H1 (cell line): ENCODE data around the gene GRAMD1B. TPM values are rescaled to one million over a fixed set of nuclear protein-coding genes. Genes with fewer than 3 reads are reported as not detected.

ENCODE experiments used
- CTCF ChIA-PET: fragments of 300-600 bp; sonication (Branson Sonifier 250); formaldehyde crosslinking; loops from one replicate; lab custom pipeline; 2021; ENCODE audit not compliant: partially characterized antibody; lab: Charles Lee
- POLR2A ChIA-PET: fragments of 300-600 bp; sonication (Branson Sonifier 250); formaldehyde crosslinking; loops from one replicate; lab custom pipeline; 2021; ENCODE audit warnings: inconsistent platforms; ENCODE audit not compliant: partially characterized antibody; lab: Charles Lee
- DNase-seq, 2 experiments: peaks; one replicate each; pipeline versions ENCODE4 v3.0.0 to v3.0.0-alpha.2; 2010 to 2022; ENCODE audit warnings: low spot score in 2 of 2, low read depth in 1 of 2, mixed read lengths in 1 of 2
- FAIRE-seq: peaks from 2 replicates; lab custom pipeline; 2011; peaks lifted over from hg19 to GRCh38; lab: Jason Lieb, UNC
- H2AFZ ChIP-seq: 2 replicates; pipeline ENCODE4 v1.8.1; 2012; ENCODE audit warnings: low read length, inconsistent platforms
- H2AK5ac ChIP-seq: 2 replicates; pipeline ENCODE4 v1.6.1; 2013; ENCODE audit warnings: low read depth, low read length
- H2BK120ac ChIP-seq: replicated peaks from 2 replicates; pipeline ENCODE3; 2013; ENCODE audit warnings: low read depth, low read length, inconsistent platforms
- H2BK12ac ChIP-seq: 2 replicates; pipeline ENCODE4 v1.6.1; 2013; ENCODE audit warnings: low read depth, low read length
- H2BK15ac ChIP-seq: 2 replicates; pipeline ENCODE4 v1.6.1; 2013; ENCODE audit warnings: low read length
- H2BK20ac ChIP-seq: 2 replicates; pipeline ENCODE4 v1.6.1; 2013; ENCODE audit warnings: low read length
- H2BK5ac ChIP-seq: 2 replicates; pipeline ENCODE4 v1.6.1; 2013; ENCODE audit warnings: low read depth, low read length
- H3K14ac ChIP-seq: 2 replicates; pipeline ENCODE4 v1.6.1; 2013; ENCODE audit warnings: inconsistent platforms; ENCODE audit not compliant: insufficient read length
- H3K18ac ChIP-seq: 2 replicates; pipeline ENCODE4 v1.6.1; 2013; ENCODE audit warnings: low read length; ENCODE audit errors: extremely low read depth
- H3K23ac ChIP-seq: 2 replicates; pipeline ENCODE4 v1.6.1; 2013; ENCODE audit warnings: inconsistent platforms; ENCODE audit not compliant: insufficient read length
- H3K23me2 ChIP-seq: 2 replicates; pipeline ENCODE4 v1.6.1; 2013; ENCODE audit warnings: low read depth, low read length
- H3K27ac ChIP-seq: 2 replicates; pipeline ENCODE4 v1.6.1; 2011; ENCODE audit warnings: low read depth, low read length, inconsistent platforms
- H3K27me3 ChIP-seq, 4 experiments: replicated peaks in 1 of 4; 1 replicate in 1 of 4; 2 replicates in 3 of 4; pipeline versions ENCODE4 v1.6.1 to v1.8.1; 2011 to 2013; ENCODE audit warnings: low read length in 3 of 4, mild to moderate bottlenecking in 3 of 4, inconsistent platforms in 2 of 4, mixed read lengths in 2 of 4, moderate library complexity in 1 of 4; ENCODE audit not compliant: control insufficient read depth in 3 of 4, insufficient read depth in 3 of 4; ENCODE audit errors: extremely low read depth in 1 of 4
- H3K36me3 ChIP-seq, 4 experiments: 2 replicates each; pipeline versions ENCODE4 v1.6.1 to v1.8.1; 2011 to 2013; ENCODE audit warnings: mild to moderate bottlenecking in 4 of 4, low read length in 3 of 4, moderate library complexity in 2 of 4, control low read depth in 1 of 4, inconsistent platforms in 1 of 4; ENCODE audit not compliant: insufficient read depth in 4 of 4, control insufficient read depth in 2 of 4
- H3K4ac ChIP-seq: replicated peaks from 2 replicates; pipeline ENCODE3; 2013; ENCODE audit warnings: low read length, low read depth, mixed read lengths, inconsistent platforms; ENCODE audit not compliant: insufficient read length
- H3K4me1 ChIP-seq, 4 experiments: replicated peaks in 1 of 4; 1 replicate in 1 of 4; 2 replicates in 3 of 4; pipeline versions ENCODE4 v1.6.1 to v1.8.1; 2011 to 2013; ENCODE audit warnings: low read length in 3 of 4, inconsistent platforms in 2 of 4, mixed read lengths in 1 of 4; ENCODE audit not compliant: insufficient read depth in 4 of 4, control insufficient read depth in 3 of 4
- H3K4me2 ChIP-seq, 2 experiments: 2 replicates each; pipeline versions ENCODE4 v1.6.1 to v1.8.1; 2011 to 2013; ENCODE audit warnings: low read depth in 2 of 2, low read length in 2 of 2, control low read depth in 1 of 2, inconsistent platforms in 1 of 2, mild to moderate bottlenecking in 1 of 2; ENCODE audit not compliant: insufficient read depth in 1 of 2
- H3K4me3 ChIP-seq, 4 experiments: fragments of 200-600, 300-600 bp in 1 of 4; sonication (generic), shearing (Covaris generic), sonication (Bioruptor Twin) in 1 of 4; 2 replicates each; pipeline versions ENCODE4 v1.5.1 to v1.8.1; 2011 to 2016; ENCODE audit warnings: low read length in 4 of 4, low read depth in 3 of 4, control low read depth in 2 of 4, inconsistent platforms in 2 of 4, mild to moderate bottlenecking in 2 of 4, mixed read lengths in 1 of 4, moderate library complexity in 1 of 4; ENCODE audit not compliant: insufficient read depth in 2 of 4; ENCODE audit errors: extremely low read depth in 1 of 4
- H3K56ac ChIP-seq: replicated peaks from 2 replicates; pipeline ENCODE3; 2013; ENCODE audit warnings: low read depth, mild to moderate bottlenecking, mixed read lengths, low read length, inconsistent platforms; ENCODE audit not compliant: insufficient read length
- H3K79me1 ChIP-seq: 2 replicates; pipeline ENCODE4 v1.6.1; 2013; ENCODE audit warnings: low read depth, low read length, control low read depth
- H3K79me2 ChIP-seq, 2 experiments: 2 replicates each; pipeline versions ENCODE4 v1.6.1 to v1.8.1; 2012 to 2013; ENCODE audit warnings: low read length in 2 of 2, mild to moderate bottlenecking in 2 of 2, inconsistent platforms in 1 of 2; ENCODE audit not compliant: insufficient read depth in 2 of 2, control insufficient read depth in 1 of 2
- H3K9ac ChIP-seq, 4 experiments: replicated peaks in 1 of 4; 1 replicate in 1 of 4; 2 replicates in 3 of 4; pipeline versions ENCODE4 v1.6.1 to v1.8.1; 2011 to 2013; ENCODE audit warnings: low read depth in 3 of 4, low read length in 3 of 4, control low read depth in 2 of 4, mild to moderate bottlenecking in 2 of 4, moderate library complexity in 2 of 4, inconsistent platforms in 1 of 4; ENCODE audit errors: extremely low read depth in 1 of 4
- H3K9me3 ChIP-seq, 2 experiments: 2 replicates each; pipeline versions ENCODE4 v1.6.1 to v1.8.1; 2012 to 2013; ENCODE audit warnings: mild to moderate bottlenecking in 2 of 2, moderate library complexity in 2 of 2, control low read depth in 1 of 2, inconsistent platforms in 1 of 2, low read depth in 1 of 2, low read length in 1 of 2, mixed read lengths in 1 of 2; ENCODE audit not compliant: insufficient read depth in 2 of 2
- H4K20me1 ChIP-seq, 2 experiments: replicated peaks in 1 of 2; 2 replicates each; pipeline versions ENCODE3 to v1.8.1; 2011 to 2013; ENCODE audit warnings: inconsistent platforms in 2 of 2, low read length in 2 of 2, mild to moderate bottlenecking in 1 of 2; ENCODE audit not compliant: insufficient read depth in 2 of 2, control insufficient read depth in 1 of 2
- H4K5ac ChIP-seq: 2 replicates; pipeline ENCODE4 v1.6.1; 2013; ENCODE audit warnings: low read length, low read depth, mixed read lengths, inconsistent platforms; ENCODE audit not compliant: insufficient read length
- H4K8ac ChIP-seq: 2 replicates; pipeline ENCODE4 v1.8.0; 2013; ENCODE audit warnings: mild to moderate bottlenecking, moderate library complexity, low read length, inconsistent platforms; ENCODE audit not compliant: insufficient read depth; ENCODE audit errors: extremely low read depth
- H4K91ac ChIP-seq: replicated peaks from 2 replicates; pipeline ENCODE3; 2013; ENCODE audit warnings: low read length, mixed read lengths, inconsistent platforms; ENCODE audit not compliant: insufficient read length
- CREB1 ChIP-seq: IDR thresholded peaks from 2 replicates; pipeline ENCODE4 v1.6.1; 2012; ENCODE audit warnings: inconsistent platforms
- EP300 ChIP-seq, 2 experiments: IDR thresholded peaks; 1 replicate in 1 of 2; 2 replicates in 1 of 2; pipeline ENCODE4 v1.6.1; 2011 to 2012; ENCODE audit warnings: low read depth in 2 of 2, low read length in 2 of 2, mild to moderate bottlenecking in 2 of 2, borderline replicate concordance in 1 of 2, inconsistent platforms in 1 of 2, moderate library complexity in 1 of 2
- KDM4A ChIP-seq: IDR thresholded peaks from one replicate; pipeline ENCODE4 v1.7.1; 2012; ENCODE audit warnings: low read depth, mild to moderate bottlenecking, moderate library complexity, low read length, inconsistent platforms; ENCODE audit not compliant: severe bottlenecking
- POLR2AphosphoS5 ChIP-seq: IDR thresholded peaks from 2 replicates; pipeline ENCODE4 v1.6.1; 2011; ENCODE audit warnings: low read depth, low read length
- POU5F1 ChIP-seq: IDR thresholded peaks from 2 replicates; pipeline ENCODE4 v1.6.1; 2011; ENCODE audit warnings: low read depth, mild to moderate bottlenecking, low read length, moderate library complexity
- RNF2 ChIP-seq: fragments of 200-900, 300-1000 bp; sonication (generic); IDR thresholded peaks from 2 replicates; pipeline ENCODE4 v1.7.1; 2016; ENCODE audit warnings: borderline replicate concordance, low read depth, mild to moderate bottlenecking, antibody characterized with exemption, low read length; ENCODE audit not compliant: poor library complexity, severe bottlenecking; ENCODE audit errors: missing control alignments
- RXRA ChIP-seq: IDR thresholded peaks from 2 replicates; pipeline ENCODE4 v1.6.1; 2011; ENCODE audit warnings: low read depth, mild to moderate bottlenecking, low read length, moderate library complexity; ENCODE audit not compliant: insufficient read depth
- SIN3A ChIP-seq, 2 experiments: IDR thresholded peaks in 1 of 2; conservative IDR thresholded peaks in 1 of 2; 2 replicates each; pipeline ENCODE4 v1.6.1; 2011 to 2012; ENCODE audit warnings: low read length in 2 of 2, improper control_type of control experiment in 1 of 2, low read depth in 1 of 2, mild to moderate bottlenecking in 1 of 2
- SIRT6 ChIP-seq: IDR thresholded peaks from one replicate; pipeline ENCODE4 v1.7.1; 2012; ENCODE audit warnings: low read length, inconsistent platforms
- TBP ChIP-seq: IDR thresholded peaks from 2 replicates; pipeline ENCODE4 v1.6.1; 2011; ENCODE audit warnings: low read depth, low read length, improper control_type of control experiment
- TEAD4 ChIP-seq: IDR thresholded peaks from 2 replicates; pipeline ENCODE4 v1.6.1; 2012; ENCODE audit warnings: low read depth, low read length, inconsistent platforms, mixed read lengths
- YY1 ChIP-seq: IDR thresholded peaks from 2 replicates; pipeline ENCODE4 v1.6.1; 2011; ENCODE audit warnings: low read depth, mild to moderate bottlenecking, low read length
- polyA plus RNA-seq, 7 experiments: library from polyadenylated mRNA; depleted of rRNA in 3 of 7; stranded (reverse) in 5 of 7; unstranded in 2 of 7; fragments of >200 nt in 5 of 7; fragments of 200-250 nt in 2 of 7; gene quantifications; 1 replicate in 5 of 7; 2 replicates in 1 of 7; 4 replicates in 1 of 7; pipeline versions ENCODE4 v1.2.1 to v1.2.3, GENCODE V29; 2011 to 2013; ENCODE audit warnings: missing spikeins in 2 of 7, mixed read lengths in 2 of 7
- total RNA-seq: library from RNA; stranded (reverse); fragmentation: NEBNext Ultra II Directional; extraction: Animal tissue kit (Norgen Biotek cat#: 25700); gene quantifications from 2 replicates; pipeline ENCODE4 v1.2.1, GENCODE V29; 2021
- TF ChIP-seq, protein P1 (sequence below): IDR thresholded peaks from 2 replicates; pipeline ENCODE4 v1.6.1; 2012; ENCODE audit warnings: low read length, inconsistent platforms

Gene GRAMD1B
- total and polyA plus RNA-seq, 2 of the 8 experiments (the other 6 are each of a cell fraction or from before 2014, with no cell fraction given), result 10.1 to 21.2 TPM

DNA sequence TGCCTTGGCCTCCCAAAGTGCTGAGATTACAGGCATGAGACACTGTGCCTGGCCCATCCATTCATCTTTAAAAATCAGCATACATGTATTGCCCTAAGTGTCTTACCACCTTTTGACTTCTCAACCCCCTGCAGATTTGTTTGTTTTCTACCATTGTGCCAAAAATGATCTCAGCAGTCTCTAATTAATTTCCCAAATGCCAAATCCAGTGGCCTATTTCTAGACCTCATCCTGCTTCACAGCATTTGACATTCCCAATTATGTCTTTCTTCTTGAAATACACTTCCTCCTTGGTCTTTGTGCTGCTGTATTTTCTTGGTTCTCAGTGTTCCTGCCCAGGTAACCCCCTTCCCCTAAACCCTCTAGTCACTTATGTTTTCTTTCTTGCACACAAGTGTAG lies 46.0 kb upstream of the GRAMD1B start:
- no peak overlapping the region for H3K18ac ChIP-seq
- no peak overlapping the region for H4K5ac ChIP-seq
- H2AK5ac ChIP-seq, result no peak overlapping the region
- peaks cover 0 to under 1% (median 0%) of the 10 kb centered on the region in 4 experiments; a peak in 1 of 7 replicates for H3K4me1 ChIP-seq
- no peak overlapping the region for H2BK5ac ChIP-seq
- H3K9ac ChIP-seq, result no peak overlapping the region
- H2BK15ac ChIP-seq, result no peak overlapping the region
- no peak overlapping the region for H2BK12ac ChIP-seq
- H2BK120ac ChIP-seq, result no peak overlapping the region
- no peaks in the 10 kb centered on the region for H3K36me3 ChIP-seq
- no peak overlapping the region for H2BK20ac ChIP-seq
- H3K27ac ChIP-seq, result no peak overlapping the region
- H2AFZ ChIP-seq, result no peak overlapping the region
- CTCF ChIA-PET, result interaction anchor here (0.9 to 1.4 kb wide), 2 partner anchors 93 to 330 kb away, joined by 3 read pairs; no protein-coding TSS in a partner anchor
- H3K14ac ChIP-seq, result no peak overlapping the region
- DNase-seq, result no peak
- no peaks in the 10 kb centered on the region for H3K23me2 ChIP-seq
- POLR2A ChIA-PET, result no interaction called here
- no peaks in the 10 kb centered on the region for H3K79me1 ChIP-seq
- H4K20me1 ChIP-seq, result no peaks in the 10 kb centered on the region
- H3K27me3 ChIP-seq, result no peaks in the 10 kb centered on the region
- FAIRE-seq, result no peak
- H4K91ac ChIP-seq, result no peak overlapping the region
- no peak overlapping the region for H3K4me2 ChIP-seq
- no peak overlapping the region for H4K8ac ChIP-seq
- H3K9me3 ChIP-seq, result no peaks in the 10 kb centered on the region
- H3K23ac ChIP-seq, result no peak overlapping the region
- H3K4me3 ChIP-seq, result no peak overlapping the region
- H3K79me2 ChIP-seq, result no peaks in the 10 kb centered on the region
- no peak overlapping the region for H3K4ac ChIP-seq
- H3K56ac ChIP-seq, result no peak overlapping the region
- TF ChIP-seq RXRA, result no peak
- TF ChIP-seq CREB1, result no peak
- TF ChIP-seq KDM4A, result no peak
- no peak for TF ChIP-seq TBP
- no peak for TF ChIP-seq RNF2
- no peak for TF ChIP-seq POLR2AphosphoS5
- no peak for TF ChIP-seq SIN3A (conservative IDR thresholded peaks at IDR 0.05 in 1 of 2, IDR thresholded peaks at IDR 0.05 in 1 of 2; ENCODE audit: low read depth in 1 of 2, low read length in 2 of 2)
- TF ChIP-seq EP300 (IDR thresholded peaks at IDR 0.05; ENCODE audit: borderline replicate concordance in 1 of 2, low read depth in 2 of 2, low read length in 2 of 2), result no peak
- TF ChIP-seq, protein P1, sequence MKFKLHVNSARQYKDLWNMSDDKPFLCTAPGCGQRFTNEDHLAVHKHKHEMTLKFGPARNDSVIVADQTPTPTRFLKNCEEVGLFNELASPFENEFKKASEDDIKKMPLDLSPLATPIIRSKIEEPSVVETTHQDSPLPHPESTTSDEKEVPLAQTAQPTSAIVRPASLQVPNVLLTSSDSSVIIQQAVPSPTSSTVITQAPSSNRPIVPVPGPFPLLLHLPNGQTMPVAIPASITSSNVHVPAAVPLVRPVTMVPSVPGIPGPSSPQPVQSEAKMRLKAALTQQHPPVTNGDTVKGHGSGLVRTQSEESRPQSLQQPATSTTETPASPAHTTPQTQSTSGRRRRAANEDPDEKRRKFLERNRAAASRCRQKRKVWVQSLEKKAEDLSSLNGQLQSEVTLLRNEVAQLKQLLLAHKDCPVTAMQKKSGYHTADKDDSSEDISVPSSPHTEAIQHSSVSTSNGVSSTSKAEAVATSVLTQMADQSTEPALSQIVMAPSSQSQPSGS, result no peak
- TF ChIP-seq TEAD4, result no peak
- TF ChIP-seq POU5F1, result no peak
- no peak for TF ChIP-seq SIRT6
- TF ChIP-seq YY1, result no peak
